ENCODE results near the gene TMEM181. TPM values are rescaled to one million over a fixed set of nuclear protein-coding genes. Genes with fewer than 3 reads are reported as not detected.

The TMEM181 gene
- total and polyA plus RNA-seq, 2 donors (not counting 1 experiment from before 2014, with no cell fraction given) = 2.8 to 9.3 TPM

DNA sequence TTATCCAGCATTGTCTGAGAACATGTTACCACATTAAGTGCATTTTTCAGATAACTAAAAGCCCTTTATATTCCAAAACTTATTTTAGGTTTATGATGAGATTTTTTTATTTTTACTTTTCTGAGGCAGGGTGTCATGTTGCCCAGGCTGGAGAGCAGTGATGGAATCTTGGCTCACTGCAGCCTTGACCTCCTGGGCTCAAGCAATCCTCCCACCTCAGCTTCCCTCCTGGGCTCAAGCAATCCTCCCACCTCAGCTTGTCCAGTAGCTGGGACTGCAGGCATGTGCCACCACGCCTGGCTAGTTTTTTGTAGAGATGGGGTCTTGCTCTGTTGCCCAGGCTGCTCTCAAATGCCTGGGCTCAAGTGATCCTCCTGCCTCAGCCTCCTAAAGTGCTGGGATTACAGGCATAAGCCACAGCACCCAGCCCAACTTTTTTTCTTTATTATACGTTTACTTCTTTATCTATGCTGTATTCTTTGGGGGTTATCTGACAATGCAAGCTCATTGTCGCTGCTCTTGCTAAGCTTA lies 78.5 kb downstream of the TMEM181 start:
- H2AFZ ChIP-seq (ENCODE audit: insufficient read depth, low read depth, low read length, poor library complexity, severe bottlenecking) = no peak overlapping the region
- H3K9me3 ChIP-seq (ENCODE audit: control extremely low read depth in 1 of 3, control insufficient read depth in 2 of 3, insufficient read depth in 1 of 3, low read length in 2 of 3) = no peaks in the 10 kb centered on the region
- Mint-ChIP-seq H3K4me3 (no peak overlapping the region), H3K27ac (no peak overlapping the region), H3K4me1 (peaks cover 27% of the 10 kb centered on the region), H3K9me3 (ENCODE audit: insufficient read depth) (no peaks in the 10 kb centered on the region), H3K27me3 (no peaks in the 10 kb centered on the region)
- WGBS (ENCODE audit: insufficient coverage) = no CpG with 5 or more reads among the region's 3 CpGs
- DNase-seq (no peak), ATAC-seq (ENCODE audit: low read depth) (no peak)
- peaks cover 8 to 11% of the 10 kb centered on the region in 2 donors for H3K4me1 ChIP-seq (ENCODE audit: control insufficient read depth in 2 of 2, insufficient read depth in 2 of 2, low read length in 2 of 2)
- intact Hi-C loops (cut with micrococcal nuclease) = no loop called here
- H4K20me1 ChIP-seq (ENCODE audit: control insufficient read depth, insufficient read depth, low read length, poor library complexity, severe bottlenecking) = peaks cover 18% of the 10 kb centered on the region
- H3K36me3 ChIP-seq (replicated peaks in 1 of 2; ENCODE audit: control extremely low read depth in 1 of 2, control insufficient read depth in 1 of 2, extremely low read depth in 1 of 2, insufficient read depth in 2 of 2, low read length in 1 of 2) = peaks cover 0 to 33% of the 10 kb centered on the region in 2 experiments
- no peak overlapping the region for H3K4me3 ChIP-seq (ENCODE audit: control extremely low read depth in 1 of 5, extremely low read depth in 1 of 5, insufficient read depth in 1 of 5, low read depth in 2 of 5, low read length in 4 of 5)
- no peak overlapping the region for H3K9ac ChIP-seq (ENCODE audit: low read length)
- no peak overlapping the region for H3K4me2 ChIP-seq (replicated peaks; ENCODE audit: low read depth, low read length, poor library complexity, severe bottlenecking)
- peaks cover 44% of the 10 kb centered on the region for H3K79me2 ChIP-seq (ENCODE audit: control insufficient read depth, insufficient read depth, low read length)
- H3K27me3 ChIP-seq (replicated peaks in 1 of 4; ENCODE audit: control extremely low read depth in 1 of 4, control insufficient read depth in 3 of 4, insufficient read depth in 4 of 4, low read length in 3 of 4) = no peaks in the 10 kb centered on the region
- TF ChIP-seq, protein P1, sequence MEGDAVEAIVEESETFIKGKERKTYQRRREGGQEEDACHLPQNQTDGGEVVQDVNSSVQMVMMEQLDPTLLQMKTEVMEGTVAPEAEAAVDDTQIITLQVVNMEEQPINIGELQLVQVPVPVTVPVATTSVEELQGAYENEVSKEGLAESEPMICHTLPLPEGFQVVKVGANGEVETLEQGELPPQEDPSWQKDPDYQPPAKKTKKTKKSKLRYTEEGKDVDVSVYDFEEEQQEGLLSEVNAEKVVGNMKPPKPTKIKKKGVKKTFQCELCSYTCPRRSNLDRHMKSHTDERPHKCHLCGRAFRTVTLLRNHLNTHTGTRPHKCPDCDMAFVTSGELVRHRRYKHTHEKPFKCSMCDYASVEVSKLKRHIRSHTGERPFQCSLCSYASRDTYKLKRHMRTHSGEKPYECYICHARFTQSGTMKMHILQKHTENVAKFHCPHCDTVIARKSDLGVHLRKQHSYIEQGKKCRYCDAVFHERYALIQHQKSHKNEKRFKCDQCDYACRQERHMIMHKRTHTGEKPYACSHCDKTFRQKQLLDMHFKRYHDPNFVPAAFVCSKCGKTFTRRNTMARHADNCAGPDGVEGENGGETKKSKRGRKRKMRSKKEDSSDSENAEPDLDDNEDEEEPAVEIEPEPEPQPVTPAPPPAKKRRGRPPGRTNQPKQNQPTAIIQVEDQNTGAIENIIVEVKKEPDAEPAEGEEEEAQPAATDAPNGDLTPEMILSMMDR (IDR thresholded peaks at IDR 0.05) = no peak
- no peak for TF ChIP-seq EZH2 (IDR thresholded peaks at IDR 0.05; ENCODE audit: borderline replicate concordance, insufficient read depth, low read depth, low read length, poor library complexity, severe bottlenecking)
- ChIA-PET POLR2A (no interaction called here), CTCF (interaction anchor here (1.1 kb wide), 1 partner anchor 15 kb away, joined by 3 read pairs; no protein-coding TSS in a partner anchor)
- H3K27ac ChIP-seq (ENCODE audit: low read length in 2 of 2) = no peak overlapping the region

DNA sequence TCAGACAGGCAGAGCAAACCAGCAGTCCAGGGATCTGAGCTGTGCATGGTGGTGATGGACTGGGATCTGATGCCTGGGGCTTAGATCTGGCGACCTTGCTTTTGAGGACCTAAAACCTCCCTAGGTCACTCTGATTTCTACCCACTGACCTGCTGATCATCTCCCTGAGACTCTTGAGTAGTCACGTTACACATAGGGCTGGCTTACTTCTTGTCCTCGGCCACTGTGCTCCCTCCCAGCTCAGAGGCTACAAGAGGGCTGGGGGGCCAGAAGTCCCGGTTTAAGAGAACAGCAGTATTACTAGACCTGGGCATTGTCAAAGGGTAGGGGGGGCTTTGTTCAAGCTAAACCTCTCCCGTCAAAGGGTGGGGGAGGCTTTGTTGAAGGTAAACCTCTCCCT lies 79.2 kb downstream of the TMEM181 start:
- CTCF ChIA-PET = interaction anchor here (1.1 kb wide), 1 partner anchor 16 kb away, joined by 3 read pairs; no protein-coding TSS in a partner anchor
- no peak overlapping the region for H2AFZ ChIP-seq (ENCODE audit: insufficient read depth, low read depth, low read length, poor library complexity, severe bottlenecking)
- no peaks in the 10 kb centered on the region for H3K9me3 ChIP-seq (ENCODE audit: control extremely low read depth in 1 of 3, control insufficient read depth in 2 of 3, insufficient read depth in 1 of 3, low read length in 2 of 3)
- Mint-ChIP-seq H3K9me3 (ENCODE audit: insufficient read depth) (no peaks in the 10 kb centered on the region), H3K27ac (no peak overlapping the region), H3K4me1 (peaks cover 30% of the 10 kb centered on the region), H3K4me3 (no peak overlapping the region), H3K27me3 (no peaks in the 10 kb centered on the region)
- no peak overlapping the region for H3K4me2 ChIP-seq (replicated peaks; ENCODE audit: low read depth, low read length, poor library complexity, severe bottlenecking)
- H3K4me1 ChIP-seq (ENCODE audit: control insufficient read depth in 2 of 2, insufficient read depth in 2 of 2, low read length in 2 of 2) = peaks cover 9 to 16% of the 10 kb centered on the region in 2 donors
- peaks cover 51% of the 10 kb centered on the region for H3K79me2 ChIP-seq (ENCODE audit: control insufficient read depth, insufficient read depth, low read length)
- no peaks in the 10 kb centered on the region for H3K27me3 ChIP-seq (replicated peaks in 1 of 4; ENCODE audit: control extremely low read depth in 1 of 4, control insufficient read depth in 3 of 4, insufficient read depth in 4 of 4, low read length in 3 of 4)
- peaks cover 0 to 32% of the 10 kb centered on the region in 2 experiments for H3K36me3 ChIP-seq (replicated peaks in 1 of 2; ENCODE audit: control extremely low read depth in 1 of 2, control insufficient read depth in 1 of 2, extremely low read depth in 1 of 2, insufficient read depth in 2 of 2, low read length in 1 of 2)
- DNase-seq = no peak
- TF ChIP-seq, protein P1 (IDR thresholded peaks at IDR 0.05) = no peak
- TF ChIP-seq EZH2 (IDR thresholded peaks at IDR 0.05; ENCODE audit: borderline replicate concordance, insufficient read depth, low read depth, low read length, poor library complexity, severe bottlenecking) = no peak
- no peak overlapping the region for H3K9ac ChIP-seq (ENCODE audit: low read length)
- ATAC-seq (ENCODE audit: low read depth) = no peak
- H4K20me1 ChIP-seq (ENCODE audit: control insufficient read depth, insufficient read depth, low read length, poor library complexity, severe bottlenecking) = peaks cover 18% of the 10 kb centered on the region
- H3K4me3 ChIP-seq (ENCODE audit: control extremely low read depth in 1 of 5, extremely low read depth in 1 of 5, insufficient read depth in 1 of 5, low read depth in 2 of 5, low read length in 4 of 5) = no peak overlapping the region
- WGBS (ENCODE audit: insufficient coverage) = 100% methylated on average over 1 of the region's 5 CpGs
- POLR2A ChIA-PET = no interaction called here
- H3K27ac ChIP-seq (ENCODE audit: low read length in 2 of 2) = no peak overlapping the region
- intact Hi-C loops (cut with micrococcal nuclease) = no loop called here
